GM21526 (cell line): ENCODE results near the gene C1orf167.

Experiments
- ATAC-seq: cut with Tn5 transposase; IDR thresholded peaks from one replicate; pipeline ENCODE4 v1.9.1; 2021; ENCODE audit warnings: moderate library complexity; ENCODE audit not compliant: unreplicated experiment, low FRiP score

Gene C1orf167

GRCh38 chr1:11831945-11832725 lies 70.1 kb downstream of the C1orf167 start:
- ATAC-seq, result no peak

- no peak for ATAC-seq
Observed at GRCh38 chr1:11833497-11833896, 71.5 kb downstream of the C1orf167 start.

- ATAC-seq, result no peak
Observed at GRCh38 chr1:11833900-11834299, 71.9 kb downstream of the C1orf167 start.

DNA sequence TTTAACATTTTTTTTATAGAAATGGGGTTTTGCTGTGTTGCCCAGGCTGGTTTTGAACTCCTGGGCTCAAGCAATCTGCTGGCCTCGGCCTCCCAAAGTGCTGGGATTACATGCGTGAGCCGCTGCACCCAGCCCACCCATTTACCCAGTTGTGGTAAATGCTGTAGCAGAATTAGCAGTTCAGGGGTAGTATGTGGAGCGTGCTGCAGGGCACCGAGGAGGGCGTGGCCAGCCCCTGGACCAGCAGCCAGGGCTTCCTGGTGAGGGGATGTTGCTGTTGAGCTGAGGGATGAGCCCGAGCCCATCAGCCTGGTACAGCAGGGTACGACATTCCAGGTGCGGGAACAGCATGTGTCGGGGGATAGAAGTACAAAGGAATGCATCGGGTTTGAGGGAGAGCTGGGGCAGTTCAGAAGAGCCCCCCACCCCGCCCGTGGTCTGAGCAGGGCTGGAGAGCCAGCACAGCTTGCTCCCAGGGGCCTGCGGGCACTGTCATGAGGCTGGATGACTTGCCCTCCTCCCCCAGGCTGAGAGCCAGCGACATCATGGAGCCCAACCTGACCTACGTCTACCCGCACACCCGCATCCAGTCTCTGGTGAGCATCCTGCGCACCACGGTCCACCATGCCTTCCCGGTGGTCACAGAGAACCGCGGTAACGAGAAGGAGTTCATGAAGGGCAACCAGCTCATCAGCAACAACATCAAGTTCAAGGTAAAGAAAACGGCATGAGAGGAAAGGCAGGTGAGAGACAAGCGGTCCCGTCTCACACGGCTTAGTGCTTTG lies 73.6 kb downstream of the C1orf167 start:
- no peak for ATAC-seq

GRCh38 chr1:11836955-11837766 lies 75.2 kb downstream of the C1orf167 start:
- no peak for ATAC-seq

DNA sequence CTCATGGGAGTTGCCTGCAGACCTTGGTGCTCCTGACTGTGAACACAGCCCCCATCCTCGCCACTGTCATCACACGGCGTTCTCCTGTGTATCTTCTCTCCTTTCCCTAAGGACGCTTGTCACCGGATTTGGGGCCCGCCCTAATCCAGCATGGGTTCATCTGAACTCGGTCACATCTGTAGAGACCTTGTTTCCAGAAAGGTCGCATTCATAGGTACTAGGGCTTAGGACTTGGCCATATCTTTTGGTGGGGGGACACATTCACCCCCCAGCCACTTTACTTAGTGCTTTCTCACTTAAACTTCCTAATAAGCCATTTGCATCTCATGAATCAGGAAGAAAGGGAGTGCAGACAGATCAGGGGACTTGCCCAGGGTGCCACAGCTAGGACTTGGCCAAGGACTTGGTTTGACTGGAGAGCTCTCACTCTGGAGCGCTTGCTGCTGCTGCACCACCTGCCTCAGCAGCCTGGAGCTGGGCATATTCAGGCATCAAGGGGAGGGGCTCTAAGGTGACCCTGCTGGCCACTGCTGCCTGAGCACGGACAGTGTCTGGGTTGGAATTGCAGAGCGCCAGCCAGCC lies 75.9 kb downstream of the C1orf167 start:
- no peak for ATAC-seq

- ATAC-seq, result no peak
Observed at GRCh38 chr1:11838349-11839272, 76.6 kb downstream of the C1orf167 start.
